HL-60 (cell line): Measurements from ENCODE around the gene GRIA2.

Experiments used
- DNase-seq, 2 experiments: peaks; one replicate each; pipeline ENCODE4 v3.0.0-alpha.2; 2010 to 2020; ENCODE audit warnings: low read depth in 1 of 2, low spot score in 1 of 2
- H3K27ac ChIP-seq: fragments of 250-450 bp; sonication (Bioruptor Pico); replicated peaks from 2 replicates; pipeline ENCODE4 v1.5.1; 2020; ENCODE audit warnings: mild to moderate bottlenecking, moderate library complexity
- H3K27me3 ChIP-seq: fragments of 250-450 bp; sonication (Bioruptor Pico); 2 replicates; pipeline ENCODE4 v1.5.1; 2021; ENCODE audit warnings: mild to moderate bottlenecking, moderate library complexity; ENCODE audit not compliant: insufficient read depth, poor library complexity, severe bottlenecking
- H3K4me3 ChIP-seq: replicated peaks from 2 replicates; pipeline ENCODE4 v1.5.1; 2011; ENCODE audit warnings: mild to moderate bottlenecking, control low read depth, low read length; ENCODE audit not compliant: insufficient read depth
- CTCF ChIP-seq: IDR thresholded peaks from one replicate; pipeline ENCODE4 v1.5.1; 2011; ENCODE audit warnings: low read length, control low read depth, inconsistent platforms; ENCODE audit not compliant: insufficient read depth
- GABPA ChIP-seq: IDR thresholded peaks from 2 replicates; pipeline ENCODE4 v1.6.1; 2012; ENCODE audit warnings: low read depth
- POLR2AphosphoS5 ChIP-seq: IDR thresholded peaks from 2 replicates; pipeline ENCODE4 v1.6.1; 2012; ENCODE audit warnings: low read depth
- REST ChIP-seq: IDR thresholded peaks from 2 replicates; pipeline ENCODE4 v1.6.1; 2012; ENCODE audit warnings: low read depth; ENCODE audit not compliant: insufficient replicate concordance
- SPI1 ChIP-seq: IDR thresholded peaks from 2 replicates; pipeline ENCODE4 v1.6.1; 2012; ENCODE audit warnings: low read depth, mild to moderate bottlenecking, borderline replicate concordance

Gene GRIA2

GRCh38 chr4:157405070-157405469 is 184.5 kb downstream of the GRIA2 start:
- no peak overlapping the region for H3K4me3 ChIP-seq
- no peak overlapping the region for H3K27ac ChIP-seq
- H3K27me3 ChIP-seq = no peaks in the 10 kb centered on the region
- no peak for TF ChIP-seq CTCF
- TF ChIP-seq REST = no peak
- no peak for TF ChIP-seq POLR2AphosphoS5
- TF ChIP-seq GABPA = no peak
- TF ChIP-seq SPI1 = no peak
- DNase-seq = no peak
